Measurements from ENCODE around the gene CFDP1.
"Not testable (repeated sequence)": the region's sequence is repeated elsewhere in the genome, so short reads cannot be mapped to it uniquely, and the experiment has no call there.

CFDP1 gene

DNA sequence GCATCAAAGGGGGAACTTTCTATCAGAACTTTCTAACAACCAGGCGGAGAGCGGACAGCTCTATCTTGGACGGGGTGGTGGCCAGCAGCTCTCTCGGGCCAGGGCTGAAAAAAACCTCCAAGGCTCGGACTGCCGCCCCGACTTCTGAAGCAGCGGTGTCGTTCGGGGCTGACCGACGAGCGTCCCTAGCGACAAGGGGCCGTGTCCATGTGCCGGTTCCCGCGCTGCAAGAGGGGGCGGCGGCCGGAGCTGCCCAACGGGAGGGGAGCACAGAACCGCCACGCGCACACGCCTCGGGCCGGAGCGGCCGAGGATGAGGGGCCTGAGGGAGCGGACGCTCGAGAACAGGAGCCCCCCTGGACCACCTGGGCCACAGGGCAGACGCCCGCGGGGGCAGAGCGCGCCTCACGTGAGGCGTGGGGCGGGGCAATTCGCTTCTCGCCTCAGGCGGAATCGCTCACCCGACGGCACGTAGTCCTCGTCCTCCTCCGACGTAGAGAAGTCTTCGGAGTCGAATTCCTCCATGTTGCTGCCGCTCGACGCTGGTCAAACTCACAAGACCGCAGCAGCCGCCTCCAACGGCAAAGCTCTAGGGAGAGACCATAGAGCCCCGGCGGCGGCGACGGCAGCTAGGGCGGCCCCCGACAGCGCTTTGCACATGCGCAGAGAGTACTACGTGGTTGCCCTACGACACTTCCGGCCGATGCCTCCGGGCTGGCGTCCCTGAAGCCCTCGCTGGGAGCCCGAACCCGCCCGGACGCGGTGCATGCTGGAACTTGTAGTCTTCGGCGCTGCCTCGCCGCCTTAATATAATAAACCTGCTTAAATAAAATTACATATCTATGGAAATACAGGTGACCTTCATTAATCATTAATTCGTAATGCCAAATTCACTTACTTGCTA lies at the start of gene CFDP1:
CFDP1 (minus strand) TSS at position 676 of the 904 bp plus-strand sequence; CDS start at position 525, 151 bp downstream.
- peak; percentile 96 for DNase-seq

DNA sequence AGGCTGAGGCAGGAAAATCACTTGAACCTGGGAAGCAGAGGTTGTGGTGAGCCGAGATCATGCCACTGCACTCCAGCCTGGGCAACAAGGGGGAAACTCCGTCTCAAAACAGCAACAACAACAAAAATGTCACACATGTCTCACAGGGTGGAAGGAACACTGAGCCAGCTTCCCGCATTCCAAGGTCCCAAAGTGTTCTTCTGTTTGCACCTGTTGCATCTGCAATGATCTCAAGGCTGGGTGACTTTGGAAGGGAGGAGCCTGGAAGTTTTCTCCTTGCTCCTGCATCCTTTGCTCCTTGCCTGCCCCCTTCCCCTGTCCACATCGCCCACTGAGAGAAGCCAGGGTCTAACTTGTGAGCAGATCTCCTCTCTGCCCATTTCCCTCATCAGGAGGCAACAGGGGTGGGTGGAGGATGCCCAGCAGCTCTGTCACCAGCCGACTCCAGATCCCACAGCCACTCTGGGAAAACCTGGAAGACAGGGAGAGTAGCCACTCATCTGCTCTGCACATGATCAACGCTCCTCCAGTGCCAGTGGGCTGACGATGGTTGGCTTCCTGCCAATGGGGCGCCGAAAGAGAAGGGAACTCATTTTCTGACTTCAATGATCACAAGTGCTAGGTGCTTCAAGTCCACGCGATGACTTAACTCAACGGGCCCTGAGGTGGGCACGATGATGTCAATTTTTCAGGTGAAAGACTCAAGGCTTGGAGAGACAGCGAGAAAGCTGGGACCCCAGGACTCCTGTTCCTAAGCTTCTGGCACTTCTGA lies 49.3 kb upstream of the CFDP1 start:
- DNase-seq, result no peak

DNA sequence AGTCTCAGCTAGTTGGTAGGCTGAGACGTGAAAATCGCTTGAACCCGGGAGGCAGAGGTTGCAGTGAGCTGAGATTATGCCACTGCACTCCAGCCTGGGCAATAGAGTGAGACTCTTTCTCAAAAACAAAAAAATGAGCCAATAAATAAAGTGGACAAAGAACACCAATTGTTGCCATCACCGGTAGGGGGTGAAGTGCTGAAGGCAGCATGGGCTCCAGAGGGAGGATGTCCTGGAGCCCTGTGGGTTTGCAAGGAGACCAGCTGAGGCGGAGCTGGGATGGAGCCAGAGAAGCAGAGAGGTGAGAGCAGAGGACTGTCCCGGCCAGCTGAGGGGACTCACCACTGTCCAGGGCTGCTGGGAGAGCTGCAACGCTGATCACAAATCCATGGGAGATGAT lies 48.2 kb upstream of the CFDP1 start:
- no peak for DNase-seq

DNA sequence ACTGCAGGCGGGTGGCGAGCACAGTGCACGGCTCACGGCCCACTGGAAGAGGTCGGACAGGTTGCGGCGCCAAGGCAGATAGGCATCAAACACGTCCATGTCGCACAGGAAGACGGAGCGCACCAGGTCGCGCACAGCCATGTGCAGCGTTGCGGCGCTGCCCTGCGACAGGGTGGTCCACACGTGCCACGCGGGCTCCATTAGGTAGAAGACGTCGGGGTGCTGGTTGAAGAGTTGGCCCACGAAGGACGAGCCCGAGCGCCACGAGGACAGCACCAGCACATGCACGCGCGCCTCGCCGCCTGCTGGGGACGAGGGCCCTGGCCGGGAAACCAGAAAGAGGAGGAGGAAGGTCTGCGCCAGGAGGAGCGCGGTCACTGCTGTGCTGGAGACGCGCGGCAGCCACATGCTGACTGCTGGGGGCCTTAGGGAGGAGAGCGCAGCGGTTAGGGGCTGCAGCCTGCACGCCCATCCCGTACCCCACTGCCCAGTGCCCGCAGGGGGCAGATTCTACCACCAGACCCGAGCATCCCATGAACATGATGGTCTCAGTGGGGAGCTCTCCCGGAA lies 46.2 kb upstream of the CFDP1 start:
- no peak for DNase-seq

DNA sequence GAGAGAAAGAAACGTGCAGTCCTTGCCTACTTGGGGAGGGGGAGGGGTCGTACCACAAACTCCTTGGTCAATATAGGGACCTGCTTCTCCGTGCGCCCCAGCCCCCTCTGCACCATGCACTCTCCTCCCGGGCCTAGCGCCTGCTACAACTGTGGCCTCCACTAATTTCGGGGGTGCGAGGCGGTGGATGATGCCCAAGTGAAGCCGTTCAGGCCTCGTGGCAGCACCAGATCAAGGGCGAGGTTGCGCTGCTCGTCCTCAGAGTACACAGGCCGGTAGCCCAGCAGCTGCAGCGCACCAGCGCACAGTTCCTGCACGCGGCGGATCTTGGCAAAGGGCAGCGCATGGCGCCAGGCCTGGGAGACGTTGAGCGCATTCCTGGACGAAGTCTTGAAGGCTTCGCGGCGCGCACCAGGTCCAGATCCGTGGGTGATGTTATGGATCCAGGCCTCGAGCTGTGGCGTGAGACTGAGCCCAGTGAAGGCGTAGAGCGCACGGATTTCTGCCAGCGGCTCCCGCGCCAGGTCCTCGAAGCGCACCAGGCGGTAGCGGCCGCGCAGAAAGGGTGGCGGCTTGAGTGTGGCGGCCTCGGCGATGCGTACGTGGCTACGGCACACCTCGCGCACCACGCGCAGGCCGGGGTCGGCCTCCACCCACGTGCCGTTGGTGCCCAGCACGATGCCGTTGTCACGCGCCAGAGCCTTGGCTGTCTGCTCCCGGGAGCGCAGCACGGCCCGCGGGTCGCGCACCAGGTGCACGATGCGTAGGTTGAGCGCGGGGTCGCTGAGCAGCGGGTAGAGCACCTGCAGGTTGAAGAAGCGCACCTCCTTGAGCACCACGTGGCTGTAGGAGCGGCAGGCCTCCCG lies 45.4 kb upstream of the CFDP1 start:
- no peak for DNase-seq

DNA sequence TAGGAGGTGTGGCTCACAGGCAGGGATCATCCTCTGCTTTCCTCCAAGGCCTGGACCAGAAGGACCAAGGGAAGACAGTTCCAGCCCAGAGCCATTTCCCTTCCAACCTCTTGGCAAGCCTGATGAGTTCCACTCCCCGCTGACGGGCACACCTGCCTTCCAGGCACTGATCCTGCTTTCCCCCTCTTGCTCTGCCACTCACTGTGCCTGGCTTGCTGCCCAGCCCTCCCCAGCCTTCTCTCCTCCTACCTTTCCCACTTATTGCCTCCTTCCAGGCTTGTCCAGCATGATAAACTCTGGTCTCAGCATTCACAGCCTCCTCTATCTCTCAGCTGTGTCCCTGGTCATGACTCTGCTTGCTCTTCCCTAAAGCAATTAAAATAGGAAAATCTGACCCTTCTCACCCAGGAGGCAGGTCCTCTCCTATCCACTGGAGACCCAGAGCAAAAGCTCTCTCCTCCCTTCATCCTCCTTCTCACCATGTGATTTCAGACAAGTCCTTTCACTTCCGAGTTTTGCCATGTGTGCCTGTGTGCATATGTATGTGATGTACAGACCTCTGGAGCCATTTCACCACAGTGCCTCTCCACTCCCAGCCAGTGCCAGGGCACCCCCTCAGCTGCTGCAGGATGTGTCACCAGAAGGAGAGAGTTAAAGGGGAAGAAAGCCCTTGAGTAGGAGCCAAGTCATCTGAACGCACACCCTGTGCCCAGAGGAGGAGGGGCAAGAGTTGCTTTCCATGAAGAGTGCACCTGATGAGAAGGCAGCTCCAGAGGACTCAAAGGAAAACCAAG lies 44.6 kb upstream of the CFDP1 start:
- DNase-seq, result no peak

DNA sequence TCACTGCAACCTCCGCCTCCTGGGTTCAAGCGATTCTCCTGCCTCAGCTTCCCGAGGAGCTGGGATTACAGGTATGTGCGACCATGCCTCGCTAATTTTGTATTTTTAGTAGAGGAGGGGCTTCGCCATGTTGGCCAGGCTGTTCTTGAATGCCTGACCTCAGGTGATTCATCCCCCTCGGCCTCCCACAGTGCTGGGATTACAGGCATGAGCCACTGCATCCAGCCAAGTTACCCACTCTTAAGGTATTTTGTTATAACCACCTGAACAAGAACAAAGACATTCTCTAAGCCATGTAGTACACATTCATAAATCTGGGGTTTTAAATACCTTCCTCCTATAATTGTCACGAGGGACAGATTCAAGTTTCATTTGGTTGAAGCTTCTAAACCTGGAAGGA lies 43.5 kb upstream of the CFDP1 start:
- DNase-seq, result no peak

DNA sequence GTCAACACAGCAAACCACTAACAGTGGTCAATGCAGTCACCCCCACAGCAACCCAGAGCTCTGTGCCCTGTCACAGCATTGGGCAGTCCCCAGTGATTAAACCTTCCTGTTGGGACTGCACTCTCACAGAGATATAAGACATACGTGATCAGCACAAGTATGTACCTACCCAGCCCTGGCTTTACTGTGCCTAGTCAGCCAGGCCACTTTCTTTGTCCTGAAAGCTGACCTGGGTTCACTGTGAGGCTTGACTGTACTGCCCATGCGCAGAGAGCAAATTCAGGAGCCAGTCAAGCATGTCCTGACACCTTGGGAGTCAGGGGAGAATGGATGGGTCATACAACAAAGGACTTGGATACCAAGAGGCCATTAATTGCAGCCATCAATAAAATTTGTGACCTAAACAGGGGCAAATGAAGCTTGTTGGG lies 42.1 kb upstream of the CFDP1 start:
- DNase-seq, result no peak

DNA sequence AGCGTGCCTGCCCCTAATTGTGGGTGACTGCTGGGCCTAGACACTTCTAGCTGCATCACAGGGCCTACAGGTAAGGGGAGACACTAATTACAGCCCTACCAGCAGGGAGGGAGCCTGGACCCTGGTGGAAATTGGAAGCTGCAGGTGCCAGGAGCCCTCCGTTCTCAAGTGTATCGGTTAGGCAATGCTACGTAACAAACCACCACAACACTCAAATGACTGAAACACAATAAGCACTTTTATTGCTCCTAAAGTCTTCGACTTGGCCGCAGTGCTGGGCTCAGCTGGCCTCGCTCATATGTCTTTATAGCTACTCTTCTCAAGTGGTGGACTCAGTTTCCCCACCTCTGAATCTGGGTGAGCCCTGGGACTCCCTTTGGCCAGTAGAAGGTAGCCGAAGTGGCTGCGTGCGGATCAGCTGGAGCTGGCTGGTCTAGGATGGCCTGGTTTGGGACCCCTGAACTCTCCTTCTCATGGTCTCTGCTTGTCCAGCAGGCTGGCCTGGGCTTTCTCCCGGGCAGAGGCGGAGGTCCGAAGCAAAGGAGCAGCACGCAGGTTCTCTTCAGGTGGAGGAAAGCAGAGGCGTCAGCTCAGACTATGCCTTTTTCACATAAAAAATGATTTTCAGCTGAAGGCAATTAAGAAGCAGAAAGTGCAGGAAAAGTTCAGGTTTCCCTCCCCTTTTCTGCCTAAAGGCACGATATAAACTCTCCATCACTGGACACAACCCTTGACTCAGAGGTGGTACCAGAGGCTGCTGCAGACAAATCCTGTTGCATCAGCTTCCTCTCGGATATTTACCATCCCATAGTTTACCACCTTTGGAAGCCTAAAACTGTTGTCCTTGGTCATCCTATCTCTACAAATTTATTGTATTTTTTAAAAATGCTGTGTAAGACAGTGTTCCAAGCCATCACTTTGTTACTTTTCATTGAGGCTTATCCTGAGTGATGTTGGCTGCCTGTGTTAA lies 39.9 kb upstream of the CFDP1 start:
- no peak for DNase-seq

DNA sequence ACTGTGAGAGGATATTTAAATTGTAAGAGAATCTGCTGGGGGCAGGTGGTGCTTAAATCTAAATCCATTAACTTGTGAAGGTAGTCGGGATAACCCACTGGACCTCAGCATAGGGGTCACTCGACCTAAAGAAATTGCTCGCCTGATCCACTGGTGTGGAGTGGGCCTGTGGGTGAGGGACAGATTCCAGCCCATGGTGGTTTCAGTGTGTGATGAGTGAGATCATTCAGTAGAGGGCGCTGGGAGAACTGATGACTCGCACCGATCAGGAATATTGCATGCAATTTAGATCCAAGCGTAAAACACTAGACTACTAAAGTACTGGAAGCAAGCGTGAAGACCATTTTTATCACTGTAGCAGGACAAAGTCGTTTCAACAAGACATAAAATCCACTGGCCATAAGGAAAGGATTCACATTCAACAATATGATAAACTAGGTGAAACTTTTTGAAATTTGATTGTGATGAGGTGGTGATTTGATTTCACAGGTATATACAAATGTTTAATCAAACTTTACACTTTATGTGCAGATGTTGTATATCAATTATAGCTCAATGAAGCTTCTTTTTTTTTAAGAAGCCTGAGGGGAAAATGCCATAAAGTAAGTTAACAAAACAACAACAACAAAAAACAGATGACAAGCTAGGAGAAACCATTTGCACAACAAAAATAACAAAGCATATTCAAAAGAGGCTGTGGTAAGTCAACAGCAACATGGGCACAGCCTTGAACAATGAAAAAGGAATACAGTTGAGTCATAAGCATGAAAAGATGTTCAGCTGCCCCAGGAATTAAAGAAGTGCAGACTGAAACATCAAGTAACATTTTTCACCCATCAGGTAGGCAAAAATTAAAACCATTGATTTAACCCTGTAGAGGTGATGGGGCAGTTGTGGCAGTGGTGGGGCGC lies 38.7 kb upstream of the CFDP1 start:
- DNase-seq, result peak; percentile 68

DNA sequence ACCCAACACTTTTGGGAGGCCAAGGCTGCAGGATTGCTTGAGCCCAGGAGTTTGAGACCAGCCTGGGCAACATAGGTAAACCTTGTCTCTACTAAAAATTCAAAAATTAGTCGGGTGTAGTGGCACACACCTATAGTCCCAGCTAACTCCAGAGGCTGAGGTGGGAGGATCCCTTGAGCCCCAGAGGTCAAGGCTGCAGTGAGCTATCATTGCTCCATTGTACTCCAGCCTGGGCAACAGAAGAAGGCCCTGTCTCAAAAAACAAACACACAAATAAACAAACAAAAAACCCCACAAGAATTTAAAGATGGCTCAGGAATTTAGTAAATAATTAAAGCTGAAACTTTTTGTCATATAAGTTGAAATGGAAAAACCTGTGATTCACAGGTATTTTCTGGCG lies 33.5 kb upstream of the CFDP1 start:
- DNase-seq, result no peak

DNA sequence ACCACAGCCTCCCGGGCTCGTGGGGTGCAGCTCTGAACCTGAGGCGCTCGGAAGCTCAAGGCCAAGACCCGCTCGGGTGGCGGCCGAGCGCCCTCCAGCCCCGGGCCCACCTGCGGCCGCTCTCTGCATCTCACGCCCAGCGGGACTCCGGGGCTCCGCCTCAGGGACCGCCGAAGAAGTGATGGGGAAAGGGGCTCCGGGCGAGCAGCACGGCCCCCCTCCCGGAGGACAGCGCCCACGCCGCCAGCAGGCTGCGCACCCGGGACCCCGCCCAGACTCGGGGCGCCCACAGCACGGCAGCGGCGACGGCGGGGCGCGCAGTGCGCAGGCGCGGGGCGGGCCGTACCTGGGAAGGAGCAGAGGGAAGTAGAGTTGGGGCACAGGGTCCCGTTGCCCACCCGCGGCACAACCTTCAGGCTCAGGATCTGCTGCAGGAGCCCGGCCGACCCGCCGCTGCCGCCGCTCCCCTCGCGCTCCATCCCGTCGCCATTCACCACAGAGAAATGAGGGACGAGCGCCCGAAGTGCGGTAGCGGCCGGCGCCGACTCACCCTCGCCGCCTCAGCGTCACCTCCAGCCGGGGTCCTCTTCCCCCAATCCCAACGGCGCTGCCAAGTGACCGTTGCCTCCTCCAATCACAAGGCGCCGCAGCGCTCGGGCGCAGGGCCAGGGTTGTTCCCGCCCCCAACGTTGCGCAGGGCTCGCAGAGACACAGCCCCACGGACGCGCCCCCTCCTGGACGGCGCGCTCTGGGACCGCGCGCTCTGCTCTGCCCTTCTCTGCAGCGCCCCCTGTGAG lies 31.0 kb upstream of the CFDP1 start, which contains the start of gene TMEM170A:
TMEM170A (minus strand) TSS at position 568 of the 797 bp plus-strand sequence; CDS start at position 479, 89 bp downstream.
- DNase-seq, result peak; percentile 98

DNA sequence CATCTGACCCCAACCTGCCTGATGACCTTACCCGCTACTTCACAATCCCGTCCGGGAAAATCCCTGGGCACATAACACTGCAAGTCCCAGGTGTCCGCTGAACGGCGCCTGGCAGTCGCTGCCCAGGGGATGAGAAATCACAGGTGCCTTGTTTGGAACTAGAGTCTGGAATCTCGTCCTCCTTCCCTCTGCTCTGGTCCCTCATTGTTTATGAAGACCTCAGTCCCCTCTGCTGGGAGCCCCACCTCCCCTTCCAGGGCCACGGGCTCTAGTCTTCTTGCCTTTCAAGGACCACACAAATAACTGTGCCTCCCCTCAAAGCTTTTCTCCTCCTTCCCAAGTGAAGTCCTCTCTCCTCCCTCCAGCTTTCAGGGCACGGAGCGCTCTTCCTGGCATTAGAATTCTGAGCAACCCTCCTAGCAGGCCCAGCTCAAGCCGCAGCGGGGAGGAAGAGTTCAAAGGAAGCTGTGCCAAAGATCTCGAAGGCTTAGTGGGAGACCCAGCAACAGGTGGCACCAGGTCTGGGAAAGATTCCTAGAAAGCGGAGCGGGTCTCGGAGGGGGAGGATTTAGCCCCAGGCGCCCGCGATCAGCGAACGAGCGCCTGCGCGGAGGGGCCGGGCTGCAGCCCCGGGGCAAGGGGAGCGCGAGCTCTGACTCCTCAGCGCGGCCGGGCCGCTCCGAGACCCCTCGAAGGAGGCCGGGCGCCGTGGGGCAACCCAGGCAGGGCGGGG lies 30.3 kb upstream of the CFDP1 start:
- DNase-seq, result not testable (repeated sequence)

DNA sequence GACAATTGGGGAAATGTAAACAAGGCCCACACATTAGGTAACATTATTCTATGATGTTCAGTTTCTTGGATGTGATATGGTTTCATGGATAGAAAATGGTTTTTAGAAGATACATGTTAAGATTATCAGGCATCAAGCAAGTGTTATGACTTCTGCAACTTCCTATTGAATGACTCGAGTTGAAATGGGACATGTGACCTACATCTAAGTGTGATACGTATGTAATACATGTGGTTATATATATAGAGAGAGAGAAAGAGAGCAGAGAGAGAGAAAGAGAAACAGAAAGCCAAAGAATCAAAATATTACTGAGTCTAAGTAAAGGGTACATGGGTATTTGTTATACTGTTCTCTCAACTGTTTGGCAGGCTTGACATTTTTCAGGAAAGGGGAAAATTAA lies 29.5 kb upstream of the CFDP1 start:
- DNase-seq, result peak; percentile 63

DNA sequence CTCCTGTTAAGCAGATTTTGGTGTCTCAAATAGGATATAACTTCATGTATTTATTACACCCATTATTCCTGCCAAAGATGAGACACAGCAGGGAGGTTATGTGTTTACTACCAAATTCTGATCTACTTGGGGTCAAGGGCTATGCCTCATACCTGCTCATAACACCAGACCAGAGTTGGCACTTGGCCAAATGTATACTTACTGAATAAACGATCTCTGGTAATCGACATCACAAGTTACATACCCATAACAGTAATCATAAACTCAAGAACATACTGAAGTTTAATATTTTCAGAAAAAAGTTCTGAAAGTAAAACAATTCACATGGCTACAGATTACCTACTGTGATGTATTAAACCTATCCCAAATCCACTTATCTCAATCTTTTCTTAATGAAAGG lies 28.3 kb upstream of the CFDP1 start:
- DNase-seq, result no peak

DNA sequence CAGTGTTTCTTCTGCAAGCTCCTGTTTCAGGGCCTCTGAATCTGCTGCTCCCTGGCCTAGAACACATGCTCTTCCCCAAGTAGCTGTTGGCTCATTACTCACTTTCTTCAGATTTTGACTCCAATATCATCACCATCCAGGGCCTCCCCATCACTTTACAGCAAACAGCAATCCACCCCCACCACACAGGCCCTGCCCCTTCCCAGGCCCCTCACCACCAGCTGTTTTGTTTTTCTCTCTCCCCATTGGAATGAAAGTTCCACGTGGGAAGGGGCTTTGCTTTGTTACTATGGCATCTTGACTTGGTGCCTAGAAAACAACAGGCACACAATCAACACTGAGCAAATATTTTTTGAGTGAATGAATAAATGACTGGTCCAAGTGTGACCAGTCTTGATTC lies 27.1 kb upstream of the CFDP1 start:
- DNase-seq, result no peak

DNA sequence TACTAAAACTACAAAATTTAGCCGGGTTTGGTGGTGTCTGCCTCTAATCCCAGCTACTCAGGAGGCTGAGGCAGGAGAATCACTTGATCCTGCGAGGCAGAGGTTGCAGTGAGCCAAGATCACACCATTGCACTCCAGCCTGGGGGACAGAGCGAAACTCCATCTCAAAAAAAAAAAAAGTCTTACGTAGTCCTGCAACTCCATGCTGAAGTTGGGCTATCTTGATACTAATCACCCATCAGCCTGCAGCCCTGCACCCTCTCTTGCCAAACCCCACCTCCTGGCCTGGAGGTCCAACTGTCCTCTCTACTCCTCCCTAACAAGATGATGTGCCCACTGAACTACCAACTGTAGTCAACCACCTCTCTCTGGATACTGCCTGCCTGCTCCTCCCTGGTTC lies 26.4 kb upstream of the CFDP1 start:
- no peak for DNase-seq

DNA sequence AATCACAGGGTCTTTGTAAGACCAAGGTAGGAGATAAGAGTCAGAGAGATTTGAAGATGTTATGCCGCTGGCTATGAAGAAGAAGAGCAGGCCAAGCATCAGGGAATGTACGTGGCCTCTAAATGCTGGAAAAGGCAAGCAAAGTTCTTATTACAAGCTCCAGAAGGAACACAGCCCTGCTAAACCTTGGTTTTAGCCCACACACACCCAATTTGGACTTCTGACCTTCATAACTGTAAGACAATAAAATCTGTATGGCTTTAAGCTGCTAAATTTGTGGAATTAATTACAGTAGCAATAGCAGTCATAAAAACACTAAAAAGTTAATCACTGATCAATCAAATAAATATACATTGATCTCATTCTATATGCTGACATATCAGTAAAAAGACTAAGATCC lies 25.1 kb upstream of the CFDP1 start:
- DNase-seq, result no peak

Data from CD4-positive, alpha-beta T cell treated with Interleukin-17A for 1 hour (primary cell).